Superior temporal gyrus (tissue), 1 donor: ENCODE measurements around the gene SLAMF6.

ENCODE experiments used
- DNase-seq: peaks from one replicate; pipeline ENCODE4 v3.0.0-alpha.2; 2016; ENCODE audit errors: extremely low spot score

Gene SLAMF6

DNA sequence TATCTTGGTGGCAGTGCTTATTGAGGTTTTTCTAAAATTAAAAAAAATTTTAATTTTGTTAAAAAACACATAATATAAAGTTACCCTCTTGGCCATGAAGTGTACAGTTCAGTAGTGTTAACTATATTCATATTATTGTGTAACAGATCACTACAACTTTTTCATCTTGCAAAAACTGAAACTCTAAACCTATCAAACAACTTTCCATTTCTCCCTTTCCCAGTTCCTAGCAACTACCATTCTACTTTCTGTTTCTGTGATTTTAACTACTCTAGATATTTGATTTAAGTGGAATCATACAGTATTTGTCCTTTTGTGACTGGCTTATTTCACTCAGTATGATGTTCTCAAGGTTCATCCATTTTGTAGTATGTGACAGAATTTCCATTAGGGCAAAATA lies 55.5 kb downstream of the SLAMF6 start:
- DNase-seq = no peak

- DNase-seq = no peak
Observed at GRCh38 chr1:160466961-160467360, 56.1 kb downstream of the SLAMF6 start.

GRCh38 chr1:160465123-160465522 lies 57.9 kb downstream of the SLAMF6 start:
- no peak for DNase-seq

GRCh38 chr1:160460683-160461287 lies 62.3 kb downstream of the SLAMF6 start:
- no peak for DNase-seq

DNA sequence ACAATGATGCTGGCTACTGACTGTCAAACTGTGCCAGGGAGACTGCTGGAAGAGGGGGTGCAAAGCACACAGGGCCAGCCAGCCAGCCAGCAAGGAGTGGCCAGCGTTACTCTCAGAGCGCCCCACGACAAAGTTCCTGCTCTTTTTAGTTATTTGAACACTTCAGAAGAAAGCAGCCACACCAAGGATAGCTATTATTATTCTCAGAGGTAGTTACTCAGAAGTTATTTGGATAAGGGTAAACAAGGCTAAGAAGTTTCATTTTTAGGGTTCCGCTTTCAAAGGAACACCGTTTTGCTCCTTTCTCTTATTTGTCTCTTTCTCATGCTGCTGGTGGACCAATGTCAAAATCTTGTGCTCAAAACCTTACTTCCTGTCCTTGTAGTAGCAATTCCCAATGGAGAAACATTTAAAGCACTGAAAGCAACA lies 62.8 kb downstream of the SLAMF6 start:
- no peak for DNase-seq

- no peak for DNase-seq
Observed at GRCh38 chr1:160459687-160460086, 63.4 kb downstream of the SLAMF6 start.

GRCh38 chr1:160459056-160459455 lies 64.0 kb downstream of the SLAMF6 start:
- DNase-seq = no peak

DNA sequence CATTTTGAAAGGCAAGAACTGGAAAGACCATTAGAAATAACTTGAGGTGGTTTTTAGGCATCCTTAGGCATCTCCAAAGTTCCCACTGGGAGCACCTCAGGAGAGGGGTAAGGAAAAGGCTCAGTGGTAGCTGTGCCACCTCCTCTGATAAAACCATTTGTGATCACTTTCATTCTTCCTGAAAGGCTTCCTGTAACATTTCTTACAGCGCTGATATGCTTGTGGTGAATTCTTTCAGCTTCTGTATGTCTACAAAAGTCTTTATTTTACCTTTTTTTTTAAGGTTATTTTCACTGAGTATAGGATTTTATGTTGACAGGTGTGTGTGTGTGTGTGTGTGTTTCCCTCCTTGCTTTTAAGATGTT lies 67.9 kb downstream of the SLAMF6 start:
- DNase-seq = no peak

GRCh38 chr1:160454371-160455152 lies 68.5 kb downstream of the SLAMF6 start:
- DNase-seq = no peak

DNA sequence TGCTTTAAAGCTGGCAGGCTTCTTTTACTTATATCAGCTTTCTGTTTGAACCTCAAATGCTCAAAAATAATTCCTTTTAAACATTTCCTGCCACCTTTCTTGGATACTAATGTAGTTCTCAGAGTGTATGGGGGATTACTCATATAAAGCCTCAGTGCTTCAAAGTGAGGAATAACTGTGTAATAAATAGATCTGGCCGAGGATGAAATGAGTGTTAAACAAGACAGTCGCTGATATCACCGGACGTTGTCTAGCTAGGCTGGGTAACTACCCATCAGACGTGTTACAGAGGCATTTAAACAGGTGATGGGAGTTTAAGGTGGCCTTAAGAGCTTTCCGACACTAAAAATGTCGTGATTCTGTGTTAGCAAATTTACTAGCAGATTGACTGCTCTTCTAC lies 69.6 kb downstream of the SLAMF6 start:
- DNase-seq = no peak

DNA sequence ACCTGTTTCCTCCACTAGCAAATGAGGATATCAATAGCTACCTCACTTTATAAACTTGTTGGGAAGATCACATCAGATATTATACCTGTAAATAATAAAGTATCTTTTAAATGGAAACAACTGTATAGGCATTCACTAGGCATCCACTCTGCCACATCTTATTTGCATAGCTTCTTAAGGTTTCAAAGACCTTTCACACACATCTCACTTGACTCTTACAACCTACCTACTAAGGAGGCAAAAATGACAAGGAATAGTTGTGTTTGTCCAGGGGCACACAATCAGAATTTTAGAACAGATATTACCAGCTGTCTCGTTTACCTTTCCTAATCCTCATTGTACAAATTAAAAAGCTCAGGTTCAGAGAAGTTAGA lies 71.2 kb downstream of the SLAMF6 start:
- DNase-seq = no peak

- no peak for DNase-seq
Observed at GRCh38 chr1:160451119-160451858, 71.8 kb downstream of the SLAMF6 start.

DNA sequence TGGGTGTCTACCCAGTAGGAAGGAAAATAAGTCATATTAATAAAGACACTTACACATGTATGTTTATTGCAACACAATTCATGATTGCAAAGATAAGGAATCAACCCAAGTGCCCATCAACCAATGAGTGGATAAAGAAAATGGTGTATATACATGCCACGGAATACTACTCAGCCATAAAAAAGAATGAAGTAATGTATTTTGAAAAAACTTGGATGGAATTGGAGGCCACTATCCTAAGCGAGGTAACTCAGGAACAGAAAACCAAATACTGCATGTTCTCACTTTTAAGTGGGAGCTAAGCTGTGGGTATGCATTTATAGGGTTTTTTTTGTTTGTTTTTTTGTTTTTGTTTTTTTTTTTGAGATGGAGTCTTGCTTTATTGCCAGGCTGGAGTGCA lies 73.6 kb downstream of the SLAMF6 start:
- no peak for DNase-seq

DNA sequence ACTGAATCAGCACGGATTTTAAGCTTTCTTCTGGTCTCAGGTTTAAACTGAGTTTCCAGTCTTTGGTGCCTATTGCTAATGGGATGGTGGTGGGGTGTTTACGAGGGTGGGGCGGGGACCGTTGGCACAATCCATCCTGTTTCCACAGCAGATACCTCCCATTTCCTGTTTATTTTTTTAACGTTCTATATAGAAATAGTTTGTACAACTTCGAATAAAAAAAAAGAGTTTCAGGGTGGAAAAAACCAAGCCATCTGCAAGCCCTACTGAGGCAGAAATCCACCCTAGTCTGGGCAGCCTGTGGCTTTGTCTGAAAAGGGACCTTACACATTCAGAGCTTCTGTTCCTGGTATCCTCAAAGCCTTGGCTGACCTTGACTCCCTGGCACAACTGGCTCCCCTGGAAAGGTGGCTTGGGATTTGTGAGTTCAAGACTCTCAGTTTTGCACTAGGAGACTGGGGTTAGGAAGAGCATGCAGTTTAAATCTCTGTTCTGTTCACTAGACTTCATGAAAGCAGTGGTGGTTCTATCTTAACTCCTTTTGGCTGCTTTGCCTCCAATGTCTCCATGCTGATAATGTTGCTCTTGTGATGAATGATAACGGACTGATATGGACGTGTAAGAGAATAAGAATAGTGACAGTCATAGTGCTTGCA lies 76.0 kb downstream of the SLAMF6 start:
- no peak for DNase-seq

DNA sequence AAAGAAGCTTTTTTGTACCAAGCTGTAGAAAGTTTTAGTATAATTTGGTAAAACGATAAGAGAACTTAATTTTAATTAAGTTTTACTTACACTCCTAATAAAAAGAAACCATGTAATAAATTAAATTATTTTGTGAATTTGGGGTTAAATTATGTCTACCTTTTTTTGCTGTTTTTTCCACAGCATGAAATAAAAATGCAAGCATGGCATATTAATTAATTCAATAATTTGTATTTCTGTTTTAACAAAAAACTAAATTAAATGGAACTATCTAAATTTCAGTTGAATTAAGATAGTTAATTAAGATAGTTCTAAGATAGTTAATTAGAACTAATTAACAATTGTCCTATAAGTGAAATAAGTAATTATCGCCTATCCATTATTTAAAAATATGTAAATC lies 83.3 kb downstream of the SLAMF6 start:
- no peak for DNase-seq

- no peak for DNase-seq
Observed at GRCh38 chr1:160438935-160439334, 84.1 kb downstream of the SLAMF6 start.

DNA sequence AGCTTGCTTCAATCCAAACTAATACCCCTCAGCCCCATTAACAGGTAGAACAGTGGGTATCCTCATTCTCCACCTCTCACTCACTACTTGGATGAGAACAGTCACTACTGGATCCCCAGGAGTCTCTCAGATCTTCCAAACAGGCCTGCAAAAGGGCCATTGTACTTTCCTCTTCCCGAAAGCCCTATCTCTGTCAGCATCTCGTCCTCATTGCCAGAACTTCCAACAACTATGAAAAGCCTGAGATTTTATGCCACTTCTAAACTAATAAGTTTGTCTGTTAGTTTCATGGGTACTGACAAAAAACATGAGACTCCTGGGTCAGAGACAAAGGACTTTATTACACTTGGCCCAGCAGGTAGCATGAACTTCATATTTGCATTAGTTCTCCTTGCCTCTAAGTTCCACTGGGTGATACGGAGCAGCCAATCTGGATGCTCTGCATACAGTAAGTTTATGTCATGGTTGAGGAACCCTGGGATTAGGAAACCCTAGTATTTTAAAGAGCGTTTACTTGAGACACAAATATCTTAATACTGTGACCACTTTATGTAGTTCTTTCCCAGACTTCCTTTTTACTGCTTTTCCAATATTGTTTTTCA lies 84.6 kb downstream of the SLAMF6 start:
- no peak for DNase-seq

GRCh38 chr1:160437432-160438316 lies 85.4 kb downstream of the SLAMF6 start:
- no peak for DNase-seq

- no peak for DNase-seq
Observed at GRCh38 chr1:160436966-160437365, 86.1 kb downstream of the SLAMF6 start.
